Activated CD4-positive, alpha-beta T cell treated with anti-CD3 and anti-CD28 coated beads, Interleukin-2, amount 50 U/mL, for 4 hours (primary cell): ENCODE data around the gene MRPL40.
"Not testable (repeated sequence)": the region's sequence is repeated elsewhere in the genome, so short reads cannot be mapped to it uniquely, and the experiment has no call there.

Source experiments
- DNase-seq, 2 experiments: peaks; one replicate each; pipeline ENCODE4 v3.0.0-alpha.2; 2020

Gene MRPL40

GRCh38 chr22:19442166-19442565 lies 9.8 kb downstream of the MRPL40 start:
- DNase-seq = no peak

- DNase-seq = no peak
Measured at GRCh38 chr22:19443544-19444211, 11.3 kb downstream of the MRPL40 start.

GRCh38 chr22:19445279-19445982 lies 13.1 kb downstream of the MRPL40 start:
- DNase-seq = not testable (repeated sequence)

DNA sequence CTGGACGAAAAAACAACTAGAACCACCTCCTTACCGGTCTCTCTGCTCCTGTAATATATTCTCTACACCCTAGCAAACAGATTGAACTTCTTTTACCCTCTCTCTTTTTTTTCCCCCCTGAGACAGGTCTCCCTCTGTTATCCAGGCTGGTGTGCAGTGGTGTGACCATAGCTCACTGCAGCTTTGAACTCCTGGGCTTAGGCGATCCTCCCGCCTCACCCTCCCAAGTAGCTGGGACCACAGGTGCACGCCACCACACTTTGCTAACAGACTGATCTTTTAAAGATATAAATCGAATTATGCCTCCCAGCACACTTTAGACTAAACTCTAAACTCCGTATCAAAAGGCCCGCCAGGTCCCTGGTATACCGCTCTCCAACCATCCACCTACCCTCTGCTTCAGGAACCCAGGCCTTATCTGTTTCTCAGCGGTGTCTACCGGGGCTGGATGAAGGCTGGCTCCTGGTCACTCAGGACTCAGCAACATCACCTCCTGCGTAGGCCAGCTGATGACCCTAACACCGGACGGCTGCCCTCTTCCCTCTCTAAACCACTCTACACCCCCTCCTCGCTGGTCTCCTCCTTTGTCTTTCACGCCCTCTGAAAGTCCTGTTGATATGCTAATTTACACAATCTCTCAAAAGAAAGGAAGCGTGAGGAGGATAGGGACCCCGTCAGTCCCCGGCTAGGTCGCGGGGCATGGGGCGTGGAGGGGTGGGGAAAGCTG lies 14.4 kb downstream of the MRPL40 start:
- no peak for DNase-seq

DNA sequence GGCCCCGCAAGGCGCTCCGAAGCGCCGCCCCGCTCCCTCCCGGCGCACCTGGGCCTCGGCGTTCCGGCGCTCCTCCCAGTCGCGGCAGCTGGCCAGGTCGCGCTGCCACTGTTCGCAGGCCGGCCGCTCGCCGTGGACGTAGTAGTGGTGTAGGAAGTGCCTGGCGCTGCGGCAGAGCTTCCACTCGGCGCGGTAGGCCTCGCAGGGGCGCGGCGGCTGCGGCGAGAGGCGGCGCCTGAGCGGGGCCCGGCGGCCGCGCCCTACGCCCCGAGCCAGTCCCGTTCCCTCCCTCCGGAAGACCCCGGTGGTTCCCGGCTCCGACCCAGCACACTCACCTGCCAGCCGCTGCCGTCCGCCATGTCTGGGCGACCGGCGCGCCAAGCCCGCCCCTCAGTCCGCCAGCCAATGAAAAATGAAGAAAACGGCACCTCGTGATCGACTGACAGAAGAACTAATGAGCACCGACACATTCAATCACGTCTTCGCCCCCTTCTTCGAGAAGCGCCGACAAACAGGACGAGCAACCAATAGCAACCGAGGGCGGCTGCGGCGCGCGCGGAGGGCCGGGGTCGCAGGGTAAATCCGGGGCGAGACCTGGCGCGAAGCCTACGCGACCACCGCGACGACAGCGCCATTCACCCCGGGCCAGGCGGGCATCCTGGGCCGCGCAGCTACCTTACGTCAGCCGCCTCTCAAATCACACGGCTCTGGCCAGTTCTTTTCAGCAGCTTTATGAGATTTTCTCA lies 15.2 kb downstream of the MRPL40 start, which contains the start of gene C22orf39:
C22orf39 (minus strand) TSS at position 382 of the 746 bp plus-strand sequence; CDS start at position 359, 23 bp downstream.
- peak; percentile 81 to 83 for DNase-seq

- DNase-seq = no peak
Measured at GRCh38 chr22:19448076-19448607, 15.8 kb downstream of the MRPL40 start.

- no peak for DNase-seq
Measured at GRCh38 chr22:19448739-19449421, 16.5 kb downstream of the MRPL40 start.

- DNase-seq = no peak
Measured at GRCh38 chr22:19449422-19449767, 17.1 kb downstream of the MRPL40 start.

GRCh38 chr22:19450363-19451175 lies 18.2 kb downstream of the MRPL40 start:
- DNase-seq = no peak

GRCh38 chr22:19451570-19451969 lies 19.2 kb downstream of the MRPL40 start:
- no peak for DNase-seq

GRCh38 chr22:19453718-19454117 lies 21.4 kb downstream of the MRPL40 start:
- no peak for DNase-seq

GRCh38 chr22:19454156-19454555 lies 21.8 kb downstream of the MRPL40 start:
- no peak for DNase-seq

DNA sequence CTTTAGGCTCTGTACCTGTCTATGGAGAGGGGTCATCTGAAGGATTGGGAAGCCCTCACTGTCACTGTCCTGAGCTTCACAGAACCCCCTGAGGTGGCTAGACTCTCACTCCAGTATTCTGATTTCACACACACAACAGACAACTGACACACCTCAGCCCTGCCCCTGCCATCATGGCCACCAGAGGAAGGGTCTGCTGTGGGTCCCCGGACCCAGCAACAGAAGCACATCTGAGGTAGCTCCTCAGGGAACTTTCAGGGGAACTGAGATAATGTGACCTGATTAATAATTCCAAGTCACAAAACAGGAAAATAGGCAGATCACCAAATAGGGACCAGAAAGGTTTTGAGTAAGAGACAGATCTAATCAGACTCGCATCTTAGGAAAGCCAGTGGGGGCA lies 22.7 kb downstream of the MRPL40 start:
- no peak for DNase-seq

GRCh38 chr22:19455585-19456370 lies 23.4 kb downstream of the MRPL40 start:
- no peak for DNase-seq

GRCh38 chr22:19456541-19456940 lies 24.2 kb downstream of the MRPL40 start:
- no peak for DNase-seq

DNA sequence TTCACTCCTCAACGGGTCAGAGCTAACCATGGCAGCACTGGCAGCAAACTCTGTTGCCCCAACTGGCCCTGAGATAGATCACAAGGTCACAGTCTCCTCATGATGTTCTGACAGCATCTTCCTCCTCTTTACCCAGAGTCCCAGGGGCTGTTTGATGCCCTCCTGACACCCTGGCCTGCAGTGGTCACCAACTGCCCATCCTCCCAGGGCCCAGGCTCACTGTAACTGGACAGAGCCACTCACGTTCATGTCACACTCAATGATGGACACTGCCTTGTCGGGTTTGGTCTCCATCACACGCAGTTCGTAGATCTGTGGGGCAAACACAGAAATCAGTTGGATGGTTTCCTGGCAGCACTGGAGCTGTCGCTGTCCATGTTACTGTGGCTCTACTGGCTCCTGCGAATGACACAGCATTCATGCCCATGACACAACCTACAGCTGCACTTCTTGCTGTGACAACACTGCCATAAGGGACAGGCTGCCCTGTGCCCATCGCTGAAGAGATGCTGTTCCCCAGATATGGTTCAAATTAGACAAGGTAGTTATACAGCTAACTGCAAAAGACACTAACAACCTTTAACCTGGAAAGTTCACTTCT lies 25.6 kb downstream of the MRPL40 start:
- no peak for DNase-seq

DNA sequence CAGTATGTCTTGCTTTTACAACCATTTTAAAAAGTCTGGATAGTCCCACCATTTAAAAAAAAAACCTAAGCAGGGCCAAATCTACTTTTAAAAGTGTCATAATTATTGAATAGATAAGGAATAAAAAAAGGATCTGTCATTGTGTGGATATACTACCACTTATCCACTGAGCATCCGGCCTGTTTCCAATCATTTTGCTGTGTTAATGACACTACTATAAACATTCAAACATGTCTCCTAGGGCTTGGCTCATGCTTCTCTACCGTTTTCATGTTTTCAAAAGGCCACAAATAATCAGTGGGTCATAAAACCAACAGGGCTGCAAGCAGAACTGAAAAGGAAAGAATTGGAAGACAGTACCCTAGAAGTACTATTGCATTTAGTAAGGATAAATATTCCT lies 27.7 kb downstream of the MRPL40 start:
- DNase-seq = no peak

DNA sequence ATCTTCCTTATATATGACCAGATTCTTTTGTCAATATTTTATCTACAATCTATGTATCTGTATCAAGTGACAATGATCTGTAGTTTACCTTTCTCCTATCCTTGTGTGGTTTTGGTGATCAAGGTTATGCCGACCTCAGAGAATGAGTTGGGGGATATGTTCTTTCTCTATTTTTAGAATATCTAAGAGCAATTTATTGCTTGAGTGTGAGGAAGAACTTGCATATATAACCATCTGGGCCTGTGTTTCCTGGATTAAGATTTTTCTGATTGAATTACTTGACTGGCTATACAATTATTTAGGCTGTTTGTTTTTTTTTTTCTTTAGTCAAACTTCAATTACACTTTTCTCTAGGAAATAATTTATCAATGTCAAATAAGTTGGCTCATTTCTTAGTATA lies 29.2 kb downstream of the MRPL40 start:
- DNase-seq = no peak

GRCh38 chr22:19463008-19463407 lies 30.7 kb downstream of the MRPL40 start:
- no peak for DNase-seq
